Measurements from ENCODE around the gene RGS6. TPM values are rescaled to one million over a fixed set of nuclear protein-coding genes. Genes with fewer than 3 reads are reported as not detected.

RGS6 gene
- total and polyA plus RNA-seq, 8 donors: 0.12 to 4.1 (median 2.8) TPM

GRCh38 chr14:72420749-72421474 is 488.7 kb downstream of the RGS6 start:
- Histone ChIP-seq H3K27me3 (peaks cover 0 to 5% of the 10 kb centered on the region in 2 donors), H3K4me1 (no peaks in the 10 kb centered on the region), H3K4me3 (no peak overlapping the region), H3K9me3 (no peaks in the 10 kb centered on the region), H3K36me3 (no peaks in the 10 kb centered on the region), H3K27ac (no peak overlapping the region)
- ATAC-seq (peak; percentile 80), DNase-seq (peak in 3 of 4 donors; percentile 38 to 83 (median 68))
- intact Hi-C loops (cut with DNase I): no loop called here
- peak; percentile 65 to 95 for TF ChIP-seq CTCF (IDR thresholded peaks at IDR 0.05)

GRCh38 chr14:72423957-72424356 is 491.7 kb downstream of the RGS6 start:
- Histone ChIP-seq H3K36me3 (no peaks in the 10 kb centered on the region), H3K27ac (no peak overlapping the region), H3K9me3 (no peaks in the 10 kb centered on the region), H3K4me1 (no peaks in the 10 kb centered on the region), H3K27me3 (peaks cover 0 to 5% of the 10 kb centered on the region in 2 donors), H3K4me3 (no peak overlapping the region)
- DNase-seq: no peak
- intact Hi-C loops (cut with DNase I): no loop called here
- TF ChIP-seq CTCF (IDR thresholded peaks at IDR 0.05): no peak
- no peak for ATAC-seq

- ATAC-seq (no peak), DNase-seq (no peak)
- Histone ChIP-seq H3K36me3 (no peaks in the 10 kb centered on the region), H3K27ac (no peak overlapping the region), H3K4me1 (no peaks in the 10 kb centered on the region), H3K4me3 (no peak overlapping the region), H3K9me3 (no peaks in the 10 kb centered on the region), H3K27me3 (no peaks in the 10 kb centered on the region)
- intact Hi-C loops (cut with DNase I): no loop called here
- TF ChIP-seq CTCF (IDR thresholded peaks at IDR 0.05): no peak
Observed at GRCh38 chr14:72430457-72430856, 498.2 kb downstream of the RGS6 start.

GRCh38 chr14:72432748-72433147 is 500.5 kb downstream of the RGS6 start:
- no peaks in the 10 kb centered on the region for H3K4me1 ChIP-seq
- no peaks in the 10 kb centered on the region for H3K36me3 ChIP-seq
- no peak overlapping the region for H3K27ac ChIP-seq
- intact Hi-C loops (cut with DNase I): no loop called here
- H3K27me3 ChIP-seq: no peaks in the 10 kb centered on the region
- DNase-seq (no peak), ATAC-seq (no peak)
- H3K9me3 ChIP-seq: no peaks in the 10 kb centered on the region
- no peak overlapping the region for H3K4me3 ChIP-seq
- no peak for TF ChIP-seq CTCF (IDR thresholded peaks at IDR 0.05)

GRCh38 chr14:72433511-72433910 is 501.3 kb downstream of the RGS6 start:
- ATAC-seq (no peak), DNase-seq (no peak)
- Histone ChIP-seq H3K36me3 (no peaks in the 10 kb centered on the region), H3K9me3 (no peaks in the 10 kb centered on the region), H3K27me3 (no peaks in the 10 kb centered on the region), H3K27ac (no peak overlapping the region), H3K4me3 (no peak overlapping the region), H3K4me1 (no peaks in the 10 kb centered on the region)
- intact Hi-C loops (cut with DNase I): no loop called here
- no peak for TF ChIP-seq CTCF (IDR thresholded peaks at IDR 0.05)

Measured in left lung (tissue), 10 donors.